GM19351 (cell line): ENCODE measurements around the gene MCOLN3.
A peak's percentile ranks its signal among the peaks of the same experiment; 100 is the strongest.
"Not testable (repeated sequence)": the region's sequence is repeated elsewhere in the genome, so short reads cannot be mapped to it uniquely, and the experiment has no call there.

Source experiments
- ATAC-seq: cut with Tn5 transposase; IDR thresholded peaks from one replicate; pipeline ENCODE4 v1.9.1; 2021; ENCODE audit warnings: mild to moderate bottlenecking, moderate library complexity; ENCODE audit not compliant: unreplicated experiment

The MCOLN3 gene

DNA sequence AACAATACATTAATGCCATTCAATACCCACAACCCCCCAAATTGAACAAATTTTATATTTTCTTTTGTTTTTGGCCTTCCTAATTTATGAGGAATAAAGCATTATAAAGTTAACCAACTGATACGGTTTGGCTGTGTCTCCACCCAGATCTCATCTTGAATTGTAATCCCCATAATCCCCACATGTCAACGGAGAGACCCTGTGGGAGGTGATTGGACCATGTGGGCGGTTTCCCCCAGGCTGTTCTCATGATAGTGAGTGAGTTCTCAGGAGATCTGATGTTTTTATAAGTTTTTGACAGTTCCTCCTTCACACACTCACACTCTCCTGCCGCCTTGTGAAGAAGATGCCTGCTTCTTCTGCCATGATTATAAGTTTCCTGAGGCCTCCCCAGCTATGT lies 6.4 kb upstream of the MCOLN3 start:
- ATAC-seq, result no peak

DNA sequence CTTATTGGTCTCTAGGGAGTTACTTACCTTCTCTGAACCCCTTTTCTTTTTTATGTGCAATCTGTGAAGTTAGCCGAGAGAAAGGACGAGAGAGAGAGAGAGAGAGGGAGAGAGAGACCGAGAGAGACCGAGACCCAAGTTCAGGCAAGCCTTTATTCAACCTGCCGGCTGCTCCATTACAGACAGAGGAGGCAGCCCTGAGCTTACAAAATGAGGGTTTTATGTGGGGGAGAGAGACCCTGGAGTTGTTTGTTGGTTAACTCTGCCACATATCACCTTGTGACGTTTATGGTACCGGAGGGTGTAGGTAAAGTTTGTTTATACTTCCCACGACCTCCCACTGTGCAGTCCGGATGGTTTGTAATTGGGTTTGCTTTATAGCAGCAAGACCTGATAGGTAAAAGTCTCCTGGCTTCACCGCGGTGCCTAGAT lies 1.5 kb upstream of the MCOLN3 start:
- no peak for ATAC-seq

- ATAC-seq, result peak; percentile 56
Measured at GRCh38 chr1:85047472-85048295, 616 bp downstream of the MCOLN3 start.

- no peak for ATAC-seq
Measured at GRCh38 chr1:85047144-85047471, 1.2 kb downstream of the MCOLN3 start.

DNA sequence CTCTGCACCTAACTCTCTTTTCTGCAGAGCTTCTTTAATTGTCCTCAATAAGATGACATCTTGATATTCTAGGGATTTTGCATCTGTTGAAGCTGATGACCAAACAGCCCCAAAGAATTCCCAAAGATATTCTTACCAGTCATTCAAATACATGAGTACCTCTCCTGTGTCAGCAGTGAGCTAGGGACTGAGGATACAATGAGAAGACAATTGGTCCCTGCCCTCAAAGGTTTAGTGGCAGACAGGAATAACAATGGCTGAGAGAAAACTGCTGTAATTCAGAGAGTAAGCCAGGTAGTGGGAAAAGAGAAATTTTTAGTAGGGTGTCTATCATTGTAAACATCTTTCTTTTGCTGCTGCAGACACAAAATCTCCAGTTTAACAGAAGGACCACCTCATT lies 5.9 kb downstream of the MCOLN3 start:
- no peak for ATAC-seq

DNA sequence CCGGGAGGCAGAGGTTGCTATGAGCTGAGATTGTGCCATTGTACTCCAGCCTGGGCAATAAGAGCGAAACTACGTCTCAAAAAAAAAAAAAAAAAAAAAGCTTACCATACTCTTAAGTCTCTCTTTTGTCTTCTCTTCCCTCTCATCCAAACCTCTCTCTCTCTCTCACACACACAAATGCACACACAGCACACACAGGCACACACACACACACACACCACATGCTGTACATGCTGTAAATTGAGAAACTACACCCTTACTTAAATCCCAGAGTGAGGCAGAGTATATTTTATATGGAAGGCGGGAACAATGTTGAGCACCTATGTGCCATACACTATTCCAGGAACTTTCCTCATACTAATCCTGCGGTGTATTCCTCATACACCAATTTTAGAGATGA lies 6.5 kb downstream of the MCOLN3 start:
- ATAC-seq, result no peak

GRCh38 chr1:85033221-85033620 lies 15.1 kb downstream of the MCOLN3 start:
- peak; percentile 58 for ATAC-seq

DNA sequence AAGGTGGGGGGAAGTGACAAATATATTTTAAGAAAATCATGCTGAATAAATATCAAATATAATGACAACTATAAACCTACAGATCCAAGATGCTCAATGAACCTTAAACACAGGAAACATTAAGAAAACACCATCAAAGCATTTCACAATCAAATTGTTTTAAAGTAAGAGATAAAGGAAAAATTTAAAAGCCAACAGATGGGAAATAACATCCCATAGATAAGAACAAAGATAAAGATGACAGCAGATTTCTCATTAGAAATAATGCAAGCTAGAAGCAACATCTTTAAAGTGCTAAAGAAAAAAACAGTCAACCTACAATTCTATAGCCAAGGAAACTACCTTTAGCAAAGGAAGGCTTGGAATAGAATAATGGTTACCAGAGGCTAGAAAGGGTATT lies 17.8 kb downstream of the MCOLN3 start:
- no peak for ATAC-seq

GRCh38 chr1:85028151-85028550 lies 20.1 kb downstream of the MCOLN3 start:
- no peak for ATAC-seq

GRCh38 chr1:85027242-85027983 lies 20.9 kb downstream of the MCOLN3 start:
- peak; percentile 91 for ATAC-seq

DNA sequence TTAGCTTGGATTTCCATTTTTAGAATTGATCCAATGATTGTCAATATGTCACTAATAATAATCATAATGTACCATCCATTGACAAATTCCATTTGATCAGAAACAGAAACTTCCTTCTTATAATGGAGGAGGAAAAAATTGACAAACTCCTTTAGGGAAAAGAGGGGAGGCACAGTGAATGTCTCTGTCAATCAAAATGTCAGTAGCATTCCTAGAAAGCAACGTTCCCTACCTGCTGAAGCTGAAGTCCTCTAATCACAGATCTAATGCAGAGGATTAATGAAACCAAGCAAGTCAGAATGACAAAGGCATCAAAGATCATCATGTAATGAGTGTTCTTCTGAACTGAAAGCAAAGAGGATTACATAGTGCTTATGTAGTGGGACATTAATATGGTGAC lies 22.4 kb downstream of the MCOLN3 start:
- ATAC-seq, result no peak

DNA sequence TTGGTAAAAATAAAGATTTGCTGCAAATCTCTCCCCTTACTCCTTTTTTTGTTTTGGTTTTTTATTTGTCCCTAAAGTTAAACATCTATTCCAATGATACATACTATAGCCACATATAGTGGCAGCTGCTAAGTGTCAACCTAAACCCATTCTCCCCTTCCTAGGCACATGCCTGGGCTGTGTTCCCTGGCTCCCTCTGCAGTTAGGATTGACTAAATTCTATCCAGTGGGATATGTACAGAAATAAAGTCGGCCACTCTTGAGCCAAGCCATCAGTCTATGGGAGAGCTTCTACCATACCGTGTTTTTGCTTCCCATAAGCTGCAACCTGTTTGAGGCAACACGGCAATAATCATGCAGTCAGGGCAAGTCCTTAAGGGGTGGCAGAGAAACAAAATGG lies 23.6 kb downstream of the MCOLN3 start:
- no peak for ATAC-seq

- no peak for ATAC-seq
Measured at GRCh38 chr1:85022700-85023099, 25.6 kb downstream of the MCOLN3 start.

GRCh38 chr1:85019994-85020393 lies 28.3 kb downstream of the MCOLN3 start:
- ATAC-seq, result no peak

GRCh38 chr1:85015826-85016225 lies 32.5 kb downstream of the MCOLN3 start:
- ATAC-seq, result no peak

DNA sequence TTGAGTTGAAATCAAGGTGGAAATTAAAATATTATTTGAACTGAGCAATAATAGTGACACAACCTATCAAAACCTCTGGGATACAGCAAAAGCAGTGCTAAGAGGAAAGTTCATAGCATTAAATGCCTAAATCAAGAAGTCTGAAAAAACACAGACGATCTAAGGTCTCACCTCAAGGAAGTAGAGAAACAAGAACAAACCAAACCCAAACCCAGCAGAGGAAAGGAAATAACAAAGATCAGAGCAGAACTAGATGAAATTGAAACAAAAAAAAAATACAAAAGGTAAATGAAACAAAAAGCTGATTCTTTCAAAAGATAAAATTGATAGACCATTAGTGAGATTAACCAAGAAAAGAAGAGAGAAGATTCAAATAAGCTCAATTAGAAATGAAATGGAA lies 42.7 kb downstream of the MCOLN3 start:
- ATAC-seq, result not testable (repeated sequence)

DNA sequence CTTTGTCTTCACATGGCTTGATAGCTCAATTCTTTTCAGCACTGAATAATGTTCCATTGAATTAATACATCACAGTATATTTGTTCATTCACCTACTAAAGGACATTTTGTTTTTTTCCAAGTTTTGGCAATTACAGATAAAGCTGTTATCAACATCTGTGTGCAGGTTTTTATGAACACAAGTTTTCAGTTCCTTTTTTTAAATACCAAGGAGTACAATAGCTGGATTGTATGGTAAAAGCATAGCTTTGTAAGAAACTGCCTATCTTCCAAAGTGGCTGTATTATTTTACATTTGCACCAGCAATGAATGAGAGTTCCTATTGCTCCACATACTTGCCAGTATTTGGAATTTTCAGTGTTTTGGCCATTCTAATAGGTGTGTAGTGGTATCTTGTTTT lies 46.6 kb downstream of the MCOLN3 start:
- no peak for ATAC-seq

GRCh38 chr1:84998642-84999280 lies 49.5 kb downstream of the MCOLN3 start:
- no peak for ATAC-seq

- no peak for ATAC-seq
Measured at GRCh38 chr1:84997667-84998600, 50.4 kb downstream of the MCOLN3 start.

DNA sequence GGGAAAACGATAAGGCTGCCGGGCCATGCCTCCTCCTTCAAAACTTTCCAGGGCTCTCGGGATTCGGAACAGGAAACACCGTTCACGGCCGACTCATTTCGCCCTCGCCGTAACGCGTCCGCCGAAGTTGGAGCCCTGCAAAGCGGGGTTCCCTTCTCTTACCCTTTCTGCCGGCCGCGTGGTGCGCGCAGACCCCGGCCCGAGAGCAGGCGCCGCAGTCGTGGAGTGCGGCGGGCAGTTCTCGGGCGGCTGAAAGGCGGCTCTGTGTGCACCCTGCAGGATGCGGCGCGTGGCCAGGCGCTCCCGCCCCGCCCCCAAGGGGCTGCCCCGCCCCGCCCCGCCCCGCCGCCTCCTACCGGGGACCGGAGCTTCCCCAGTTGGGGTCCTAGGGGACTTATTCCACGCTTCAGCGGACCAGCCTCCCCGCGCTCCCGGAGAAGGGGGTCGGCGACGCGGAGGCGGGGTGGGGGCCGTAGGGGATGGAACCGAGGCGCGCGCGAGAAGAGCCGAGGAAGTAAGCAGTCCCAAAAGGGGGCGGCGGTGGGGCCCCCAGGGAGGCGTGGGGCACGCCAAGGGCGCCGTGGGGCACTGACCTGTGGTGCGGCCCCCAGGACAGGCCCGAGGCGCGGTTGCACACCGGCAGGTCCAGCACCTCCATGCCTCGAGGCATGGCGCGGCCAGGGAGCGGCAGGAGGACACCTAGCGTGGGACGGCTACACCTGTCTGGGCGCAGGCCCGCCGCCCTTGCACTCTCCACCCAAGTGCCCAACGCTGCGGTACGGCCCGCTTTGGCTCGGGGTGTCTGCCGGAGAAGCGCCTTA lies 51.2 kb downstream of the MCOLN3 start, which contains the start of gene MCOLN2:
MCOLN2 (minus strand) TSS at position 268 of the 821 bp plus-strand sequence; CDS start at position 27, 241 bp downstream.
- ATAC-seq, result peak; percentile 31
